Right lung (tissue), 5 donors: ENCODE data around the gene KLHL26. TPM values are rescaled to one million over a fixed set of nuclear protein-coding genes. Genes with fewer than 3 reads are reported as not detected.
A peak's percentile ranks its signal among the peaks of the same experiment; 100 is the strongest.

Experiments used
- DNase-seq, 2 donors: peaks; one replicate each; pipeline ENCODE4 v3.0.0-alpha.2; 2013
- polyA plus RNA-seq, 5 donors: library from polyadenylated mRNA; unstranded; fragments of 120-200 nt; gene quantifications; one replicate each; pipeline versions ENCODE4 v1.2.1 to v1.2.3, GENCODE V29; 2013; ENCODE audit warnings: inconsistent platforms in 1 of 5, low replicate concordance in 1 of 5; ENCODE audit not compliant: insufficient read length in 5 of 5, insufficient read depth in 1 of 5

The KLHL26 gene
- polyA plus RNA-seq, 5 donors = 3.1 to 9.9 (median 5.3) TPM

DNA sequence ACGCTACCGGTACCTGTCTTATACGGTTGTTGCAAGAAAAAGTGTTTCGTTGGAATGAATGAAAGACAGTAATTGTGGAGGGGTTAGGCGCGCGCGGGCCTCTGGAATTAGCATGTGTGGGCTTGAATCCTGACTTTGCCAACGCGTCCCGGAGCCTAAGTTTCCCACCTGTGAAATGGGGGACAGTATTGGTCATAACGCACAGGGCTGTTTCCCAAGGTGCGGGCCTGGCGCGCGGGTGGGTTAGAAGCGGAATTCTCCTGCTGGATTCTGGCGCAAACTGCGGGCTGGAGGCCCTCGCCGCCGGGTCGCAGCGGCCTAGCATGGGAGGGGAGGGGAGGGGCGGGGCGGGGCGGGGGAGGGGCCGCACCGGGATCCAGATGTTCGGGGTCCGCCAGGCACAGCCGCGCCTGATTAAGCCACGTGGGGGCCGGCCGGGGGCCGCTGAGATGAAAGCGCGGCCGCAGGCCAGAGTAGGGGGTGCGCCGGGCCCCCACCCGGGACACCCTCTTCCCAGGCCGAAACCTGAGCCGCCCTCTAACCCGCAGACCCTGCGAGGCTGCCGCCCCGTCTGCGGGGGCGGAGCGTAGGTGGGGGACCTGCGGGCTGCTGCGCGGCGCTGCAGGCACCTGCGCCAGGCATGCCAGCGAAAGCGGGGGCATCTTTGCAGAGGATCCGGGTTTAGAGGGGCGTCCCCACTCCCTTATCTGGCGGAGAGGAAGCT is 25.3 kb upstream of the KLHL26 start:
- DNase-seq = no peak

DNA sequence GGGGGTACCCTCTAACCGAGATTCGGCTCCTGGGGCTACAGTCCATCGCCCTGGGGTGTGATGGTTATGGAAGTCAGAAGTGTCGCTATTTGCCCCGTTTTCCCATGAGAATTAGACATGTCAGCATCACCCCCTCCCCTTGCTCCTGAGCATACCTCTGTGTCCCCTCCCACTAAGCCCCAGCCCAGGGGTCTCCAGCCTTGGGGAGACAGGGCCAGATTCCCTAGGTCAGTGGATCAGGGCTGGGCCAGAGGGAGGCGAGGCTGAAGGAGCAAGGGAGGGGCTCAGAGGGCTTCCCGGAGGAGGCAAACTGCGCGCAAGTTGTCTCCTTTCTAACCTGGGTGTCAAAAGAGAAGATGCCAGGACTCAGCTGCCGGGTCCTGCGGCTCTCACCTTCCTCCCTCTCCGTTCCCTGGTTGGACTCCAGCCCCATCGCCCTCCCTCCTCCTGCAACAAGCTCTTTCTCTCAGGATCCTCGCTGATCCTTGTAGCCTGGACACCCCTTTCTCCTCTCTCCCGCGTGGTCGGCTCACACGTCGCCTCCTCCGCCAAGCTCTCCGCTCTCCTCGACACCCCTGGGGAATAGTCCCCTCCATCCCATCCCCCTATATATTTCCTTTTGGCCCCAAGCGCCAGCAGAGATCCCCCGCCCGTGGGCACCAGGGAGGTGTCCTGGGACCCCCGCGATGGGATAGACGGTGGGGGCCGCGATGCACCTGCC is 24.6 kb upstream of the KLHL26 start:
- DNase-seq = no peak

DNA sequence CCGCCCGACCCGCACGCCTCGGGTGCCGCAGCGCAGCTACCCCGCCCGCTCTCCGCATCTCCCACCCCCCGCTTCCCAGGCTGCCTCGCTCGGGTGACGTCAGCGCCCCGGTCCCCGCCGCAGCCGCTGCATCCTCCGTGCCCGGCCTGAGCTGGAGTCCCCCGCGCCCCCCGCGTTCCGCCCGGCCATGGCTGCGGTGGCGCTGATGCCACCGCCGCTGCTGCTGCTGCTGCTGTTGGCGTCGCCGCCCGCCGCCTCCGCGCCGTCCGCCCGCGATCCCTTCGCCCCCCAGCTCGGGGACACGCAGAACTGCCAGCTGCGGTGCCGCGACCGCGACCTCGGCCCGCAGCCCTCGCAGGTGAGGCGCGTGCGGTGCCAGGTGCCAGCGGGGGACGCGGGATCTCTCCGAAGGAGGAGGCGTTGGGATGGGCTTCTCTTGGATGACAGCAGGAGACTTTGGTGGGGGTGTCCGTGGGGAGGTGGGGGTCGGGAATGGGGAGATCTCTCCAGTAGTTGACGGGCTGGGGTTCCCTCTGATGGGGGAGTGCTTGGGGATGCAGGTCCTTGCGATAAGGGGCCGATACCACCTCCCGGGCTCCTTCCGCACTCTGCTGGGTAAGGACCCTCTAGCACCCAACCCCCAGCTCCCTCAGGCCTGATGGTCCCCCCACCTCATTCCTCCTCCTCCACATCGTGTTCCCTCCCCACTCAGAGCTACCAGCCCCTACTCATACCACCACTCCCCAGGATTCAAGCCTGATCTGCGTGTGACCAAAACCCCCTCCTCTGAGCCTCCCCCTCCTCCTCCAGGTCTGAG is 23.8 kb upstream of the KLHL26 start, which contains the start of gene TMEM59L:
Gene TMEM59L (plus strand): TSS at position 99 of the 817 bp plus-strand sequence. CDS start 89 bp downstream, at position 188.
- no peak for DNase-seq

DNA sequence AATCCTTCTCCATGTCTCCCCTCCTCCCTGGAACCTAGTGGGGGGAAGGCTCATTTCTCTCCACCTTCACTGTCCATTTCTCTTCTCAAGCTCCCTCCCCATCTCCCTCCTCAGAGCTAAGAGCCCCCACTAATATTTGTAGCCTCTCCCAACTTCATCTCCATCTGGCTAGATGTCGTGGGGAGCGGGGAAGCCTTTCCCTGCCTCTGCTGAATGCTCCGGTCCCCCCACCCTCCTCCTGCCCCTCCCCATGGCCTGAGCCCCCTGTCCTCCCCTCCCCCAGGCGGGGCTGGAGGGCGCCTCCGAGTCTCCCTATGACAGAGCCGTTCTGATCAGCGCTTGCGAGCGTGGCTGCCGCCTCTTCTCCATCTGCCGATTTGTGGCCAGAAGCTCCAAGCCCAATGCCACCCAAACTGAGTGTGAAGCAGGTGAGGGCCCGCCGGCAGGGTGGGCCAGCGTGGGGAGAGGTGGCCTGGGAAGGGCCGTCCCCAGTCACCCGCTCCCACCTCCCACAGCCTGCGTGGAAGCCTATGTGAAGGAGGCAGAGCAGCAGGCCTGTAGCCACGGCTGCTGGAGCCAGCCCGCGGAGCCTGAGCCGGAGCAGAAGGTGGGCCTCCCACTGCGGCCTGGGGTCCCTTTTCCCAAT is 23.1 kb upstream of the KLHL26 start:
- no peak for DNase-seq

DNA sequence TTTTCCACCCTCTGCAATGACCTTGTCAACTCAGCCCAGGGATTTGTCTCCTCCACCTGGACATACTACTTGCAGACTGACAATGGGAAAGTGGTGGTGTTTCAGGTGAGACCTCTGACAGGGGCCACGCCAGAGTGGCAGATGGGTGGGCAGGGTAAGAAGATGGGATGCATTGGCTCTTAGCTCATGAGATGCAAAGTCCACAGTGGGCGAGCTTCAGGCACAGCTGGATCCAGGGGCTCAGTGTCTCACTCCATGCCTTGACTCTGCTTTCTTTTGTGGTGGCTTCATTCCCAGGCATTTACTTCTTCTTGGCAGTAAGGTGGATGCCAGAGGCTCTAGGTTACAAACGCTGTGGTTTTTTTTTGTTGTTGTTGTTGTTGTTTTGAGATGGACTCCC is 20.8 kb upstream of the KLHL26 start:
- no peak for DNase-seq

DNA sequence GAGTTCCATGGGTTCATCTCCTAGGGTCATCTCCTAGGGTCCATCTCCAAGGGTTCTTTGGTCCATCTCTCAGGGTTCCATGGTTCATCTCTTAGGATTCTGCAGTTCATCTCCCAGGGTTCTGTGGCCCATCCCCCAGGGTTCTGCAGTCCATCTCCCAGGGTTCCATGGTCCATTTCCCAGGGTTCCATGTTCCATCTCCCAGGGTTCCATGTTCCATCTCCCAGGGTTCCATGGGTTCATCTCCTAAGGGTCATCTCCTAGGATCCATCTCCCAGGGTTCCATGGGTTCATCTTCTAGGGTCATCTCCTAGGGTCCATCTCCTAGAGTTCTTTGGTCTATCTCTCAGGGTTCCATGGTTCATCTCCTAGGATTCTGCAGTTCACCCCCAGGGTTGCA is 19.3 kb upstream of the KLHL26 start:
- no peak for DNase-seq

DNA sequence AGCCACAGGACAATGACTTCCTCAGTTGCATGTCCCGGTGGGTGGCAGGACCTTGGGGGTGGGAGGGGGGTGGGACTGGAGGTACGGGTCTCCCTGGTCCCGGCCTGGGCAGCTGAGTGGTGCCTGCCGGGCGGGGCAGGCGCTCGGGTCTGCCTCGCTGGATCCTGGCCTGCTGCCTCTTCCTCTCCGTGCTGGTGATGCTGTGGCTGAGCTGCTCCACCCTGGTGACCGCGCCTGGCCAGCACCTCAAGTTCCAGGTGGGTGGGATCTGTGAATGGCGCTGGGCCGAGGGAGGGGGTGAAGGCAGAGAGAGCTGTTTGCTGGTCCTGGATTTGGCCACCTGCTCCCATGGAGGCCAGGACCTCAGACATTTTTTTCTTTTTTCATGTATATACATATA is 18.6 kb upstream of the KLHL26 start:
- no peak for DNase-seq

DNA sequence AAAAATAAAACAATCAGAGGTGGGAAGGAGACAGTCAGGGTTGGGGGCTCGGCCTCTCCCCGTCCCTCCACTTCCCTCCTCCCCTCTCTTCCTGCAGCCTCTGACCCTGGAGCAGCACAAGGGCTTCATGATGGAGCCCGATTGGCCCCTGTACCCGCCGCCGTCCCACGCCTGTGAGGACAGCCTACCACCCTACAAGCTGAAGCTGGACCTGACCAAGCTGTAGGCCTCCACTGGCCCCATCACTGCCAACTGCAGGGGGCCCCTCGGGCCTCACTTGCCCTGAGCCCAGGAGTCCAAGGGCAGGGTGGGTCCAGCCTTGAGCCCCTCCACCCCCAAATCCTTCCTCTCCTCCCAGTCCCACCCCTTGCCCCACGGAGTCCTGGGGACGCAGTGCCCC is 16.5 kb upstream of the KLHL26 start:
- no peak for DNase-seq

DNA sequence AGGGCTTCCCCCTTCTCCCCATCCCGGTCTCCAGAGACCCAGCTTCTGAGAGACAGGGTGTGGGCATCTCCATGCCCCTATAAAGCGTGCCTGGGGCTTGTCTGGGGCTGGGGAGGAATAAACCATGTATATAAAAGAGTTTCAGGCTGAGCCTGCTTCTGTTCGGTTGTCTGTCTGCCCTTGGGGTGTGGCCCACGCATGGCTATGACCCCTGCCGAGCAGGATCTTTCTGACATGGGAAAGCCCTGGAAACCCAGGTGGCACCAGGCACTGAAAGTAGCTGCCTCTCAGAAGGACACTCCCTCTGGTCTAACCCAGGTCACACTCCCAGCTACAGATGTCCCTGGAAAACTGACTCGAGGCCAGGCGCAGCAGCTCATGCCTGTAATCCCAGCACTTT is 15.9 kb upstream of the KLHL26 start:
- no peak for DNase-seq

DNA sequence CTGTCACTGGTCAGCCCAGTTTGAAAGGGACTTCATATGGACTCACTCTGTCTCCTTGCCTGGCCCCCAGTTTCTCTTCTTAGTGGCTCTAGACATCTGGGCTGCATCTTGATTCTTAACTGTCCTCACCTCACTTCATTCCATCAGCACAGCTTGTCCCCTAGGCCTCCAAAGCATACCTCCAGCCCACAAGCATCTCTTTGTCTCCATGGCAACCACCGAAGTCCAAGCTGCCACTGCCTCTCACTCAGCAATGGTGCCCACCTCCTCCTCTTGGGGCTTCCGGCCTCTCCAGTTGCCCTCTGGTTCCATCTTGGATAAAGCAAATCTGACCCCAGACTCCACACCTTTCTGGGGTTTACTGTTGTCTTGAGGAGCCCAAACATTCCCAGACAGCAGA is 9.9 kb upstream of the KLHL26 start:
- DNase-seq = no peak

DNA sequence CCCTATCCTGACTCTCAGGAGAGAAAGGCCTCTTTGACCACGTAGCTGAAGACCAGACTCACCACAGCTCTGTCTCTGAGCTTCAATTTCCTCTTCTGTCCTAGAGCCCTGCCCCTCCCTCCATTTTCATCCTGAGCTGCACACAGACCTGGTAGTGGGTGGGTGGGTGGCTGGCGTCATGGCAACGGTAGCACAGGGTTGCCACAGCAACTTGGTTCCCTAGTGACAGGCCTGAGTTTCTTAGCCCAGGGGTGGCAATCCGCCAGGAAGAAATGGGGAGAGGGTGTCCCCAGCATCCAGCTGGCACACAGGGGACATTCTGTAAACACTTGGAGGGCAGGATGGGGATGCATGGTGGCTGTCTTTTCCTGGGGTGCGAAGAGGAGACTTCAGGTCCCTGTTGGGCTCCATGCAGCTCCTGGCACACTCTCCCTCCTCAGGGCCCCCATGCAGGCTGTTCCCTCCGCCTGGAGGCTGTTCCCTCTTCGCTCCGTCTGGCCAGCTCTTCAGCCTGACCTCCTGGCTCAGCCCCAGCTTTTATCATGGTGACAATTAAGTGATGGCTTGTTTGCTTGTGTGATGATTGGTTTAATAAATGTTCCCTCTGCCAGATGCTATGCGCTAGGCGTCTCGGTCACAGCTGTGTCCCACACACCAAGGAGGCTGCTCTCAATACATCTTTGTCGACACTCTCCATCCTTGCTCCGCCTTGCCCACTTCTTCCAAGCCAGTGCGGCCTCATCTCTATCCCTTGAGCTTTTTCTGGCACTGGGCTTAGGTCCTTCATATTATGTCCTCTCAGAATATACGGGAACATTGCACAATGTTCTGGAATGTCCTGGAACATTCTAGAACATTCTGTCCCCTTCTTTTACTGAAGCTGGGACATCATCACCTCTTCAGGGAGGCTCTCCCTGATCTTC is 7.4 kb upstream of the KLHL26 start:
- DNase-seq = no peak

DNA sequence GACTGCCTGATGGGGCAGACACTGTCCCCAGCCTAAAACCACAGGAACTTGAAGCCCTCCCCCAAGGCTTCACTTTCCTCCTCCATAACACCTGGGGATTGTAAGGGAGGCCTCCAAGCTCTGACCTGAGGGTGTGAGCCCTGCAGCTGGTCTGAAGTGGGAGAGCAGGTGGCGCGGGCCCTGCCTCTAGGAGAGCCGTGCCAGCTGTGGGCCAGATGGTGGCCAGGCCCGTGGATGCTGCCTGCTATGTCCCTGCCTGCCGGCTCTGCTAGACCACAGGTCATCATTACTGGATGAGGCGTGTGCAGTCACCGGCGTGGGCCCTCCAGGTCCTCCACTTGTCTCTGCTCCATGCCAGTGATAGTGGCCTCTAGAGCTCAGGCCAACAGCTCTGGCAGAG is 3.5 kb upstream of the KLHL26 start:
- no peak for DNase-seq

DNA sequence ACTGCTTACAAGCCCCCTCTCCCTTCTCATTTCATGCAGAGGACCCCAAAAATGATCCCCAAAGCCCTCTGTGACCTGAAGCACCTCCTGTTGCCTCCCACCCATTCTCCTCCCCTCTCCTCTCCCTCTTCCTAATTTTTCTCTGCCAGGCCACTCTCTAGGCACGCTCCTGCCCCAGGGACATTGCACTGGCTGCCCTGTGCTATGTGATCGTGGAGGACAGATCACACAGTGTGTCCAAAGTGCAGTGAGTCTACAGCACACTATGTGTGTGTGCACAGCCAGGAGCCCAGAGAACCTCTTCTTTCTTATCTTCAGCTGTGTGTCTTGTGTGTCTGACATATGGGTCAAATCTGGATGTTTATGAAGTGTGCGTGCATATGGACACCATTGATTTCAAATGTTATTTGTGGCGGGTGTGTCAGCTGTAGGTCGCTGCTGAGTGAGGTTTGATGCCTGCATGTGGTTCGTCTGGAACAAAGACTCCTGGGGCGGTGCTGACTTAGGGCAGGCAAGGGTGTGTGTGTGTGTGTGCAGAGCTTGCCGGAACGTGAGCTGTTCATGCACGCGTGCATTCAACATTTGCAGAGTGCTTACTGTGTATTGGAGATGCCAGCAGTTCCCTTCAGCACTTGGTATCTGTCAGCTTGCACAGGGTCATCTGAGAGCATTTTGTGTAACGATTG is 2.1 kb upstream of the KLHL26 start:
- no peak for DNase-seq

DNA sequence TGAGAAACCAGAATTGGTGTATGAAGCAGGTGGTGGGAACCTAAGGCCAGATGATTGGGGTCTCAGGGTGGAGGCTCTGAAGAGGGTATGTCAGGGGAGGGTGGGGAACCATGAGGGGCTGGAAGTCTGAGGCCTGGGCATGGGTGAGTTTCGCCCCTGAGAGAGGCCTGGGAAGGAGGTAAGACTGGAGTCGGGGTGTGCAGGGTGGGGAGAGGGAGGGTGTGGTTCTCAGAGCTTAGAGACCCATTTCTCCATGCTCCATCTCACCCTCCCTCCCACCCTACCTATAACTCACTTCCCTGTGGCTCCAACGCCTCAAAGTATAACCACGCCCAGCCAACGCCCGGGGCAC is 1.0 kb upstream of the KLHL26 start:
- DNase-seq = no peak

DNA sequence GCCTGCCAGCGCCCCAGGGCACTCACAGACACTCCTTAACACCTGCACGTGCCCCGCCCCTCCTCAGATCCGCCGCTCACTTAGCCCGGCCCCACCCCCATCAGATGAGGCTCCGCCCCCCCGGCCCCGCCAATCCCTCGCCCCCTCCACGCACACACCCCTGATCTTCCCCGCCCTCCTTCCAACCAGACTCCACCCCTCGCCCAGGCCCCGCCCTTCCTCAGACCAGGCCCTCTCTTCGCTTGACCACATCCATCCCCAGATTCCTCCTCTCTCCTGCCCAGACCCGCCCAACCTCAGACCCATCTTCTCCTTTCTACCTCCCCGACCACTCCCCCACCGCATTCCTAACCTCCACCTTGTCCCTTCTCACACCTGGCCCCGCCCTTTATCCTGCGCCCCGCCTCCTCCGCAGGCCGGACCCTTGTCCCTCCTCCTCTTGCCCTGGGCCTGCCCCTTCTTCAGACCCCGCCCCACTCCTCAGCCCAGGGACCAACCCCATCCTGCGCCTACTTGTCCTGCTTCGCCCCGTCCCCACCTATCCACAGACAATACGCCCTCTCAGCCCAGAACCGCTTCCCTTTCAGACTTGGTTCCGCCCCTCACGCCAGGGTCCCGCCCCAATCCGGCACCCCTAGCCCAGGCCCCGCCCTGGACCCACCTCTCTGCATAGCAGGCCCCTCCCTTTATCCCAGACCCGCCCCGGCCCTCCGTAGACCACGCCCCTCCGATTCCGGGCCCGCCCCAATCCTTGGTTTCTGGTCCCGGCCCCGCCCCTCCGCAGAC is 452 bp upstream of the KLHL26 start:
- DNase-seq = peak; percentile 84 to 87

DNA sequence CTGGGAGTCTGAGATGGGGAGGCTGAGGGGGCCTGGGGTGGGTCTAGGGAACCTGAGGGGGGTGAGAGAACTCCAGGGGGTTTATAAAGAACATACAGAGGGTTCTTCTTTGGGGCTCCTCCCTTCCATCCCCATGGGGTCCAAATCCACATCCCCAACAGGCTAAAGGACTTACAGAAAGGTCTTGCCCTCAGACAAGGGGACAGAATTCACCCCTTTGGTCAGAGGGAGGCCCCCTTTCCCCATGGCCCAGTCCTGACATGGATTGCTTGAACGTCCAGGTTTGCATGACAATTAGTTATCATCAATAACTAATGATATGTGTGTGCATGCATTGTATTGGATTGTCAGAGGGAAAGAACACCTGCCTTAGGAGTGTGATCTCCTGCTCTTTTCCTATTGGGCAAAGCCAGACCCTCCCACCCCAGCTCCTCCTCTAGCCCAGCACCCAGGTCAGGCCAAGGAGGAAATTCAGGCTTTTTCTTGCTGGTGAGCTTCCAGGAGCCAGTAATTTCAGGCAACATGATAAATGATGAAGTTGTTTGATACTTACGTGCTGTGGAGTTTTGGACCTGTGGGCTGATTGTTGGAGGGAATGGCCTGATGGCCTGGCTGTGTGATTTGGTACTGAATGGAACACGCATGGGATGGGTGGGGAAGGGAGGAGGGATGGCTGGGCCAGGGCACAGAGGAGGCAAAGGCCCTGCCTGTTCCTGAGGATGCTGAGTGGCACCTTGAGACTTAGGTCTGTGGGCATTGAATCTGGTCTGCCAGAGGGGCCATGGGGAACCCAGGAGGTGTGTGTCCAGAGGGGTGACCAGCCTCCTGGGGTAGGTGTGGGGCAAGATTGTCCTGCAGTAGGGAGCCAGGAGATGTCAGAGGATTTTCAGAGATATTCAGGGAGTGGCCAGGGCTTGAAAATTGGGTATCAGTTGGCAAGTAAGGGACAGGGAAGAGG is 1.1 kb downstream of the KLHL26 start:
- DNase-seq = no peak

DNA sequence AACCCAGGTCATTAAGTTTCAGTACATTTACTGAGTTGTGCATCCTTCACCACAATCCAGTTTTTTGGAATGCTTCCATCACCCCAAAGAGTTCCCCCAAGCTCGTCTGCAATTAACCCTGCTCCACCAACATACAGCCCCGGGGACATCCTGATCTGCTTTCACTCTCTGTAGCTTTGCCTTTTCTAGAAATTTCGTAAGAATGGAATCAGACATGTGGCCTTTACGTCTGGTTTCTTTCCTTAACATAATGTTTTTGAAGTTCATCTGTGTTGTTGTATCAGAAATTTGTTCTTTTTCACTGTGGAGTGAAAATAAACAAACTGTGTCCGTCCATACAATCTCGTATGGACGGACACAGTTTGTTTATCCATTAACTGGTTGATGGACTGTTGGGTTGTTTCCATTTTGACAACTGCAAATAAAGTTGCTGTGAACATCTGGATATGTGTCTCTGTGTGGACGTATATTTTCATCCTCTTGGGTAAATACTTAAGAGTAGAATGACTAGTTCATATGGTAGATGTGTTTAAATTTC is 2.9 kb downstream of the KLHL26 start:
- no peak for DNase-seq
